GM13977 (cell line): ENCODE results near the gene ANKDD1A.

Experiments used
- DNase-seq: peaks from one replicate; pipeline ENCODE4 v3.0.0; 2012; ENCODE audit warnings: low spot score
- in situ Hi-C: fragments of 300-500 bp; cut with MboI; formaldehyde crosslinking; loops from one replicate; pipeline ENCODE4 v1.12.0; 2022; ENCODE audit warnings: low sequenced_read_pairs, low pct_unique_long_range_greater_than_20kb, mixed read lengths, inconsistent platforms; ENCODE audit not compliant: unreplicated experiment
- TF ChIP-seq, protein P1 (sequence below): IDR thresholded peaks from 2 replicates; pipeline ENCODE4 v1.5.1; 2012; ENCODE audit warnings: mild to moderate bottlenecking, control low read depth; ENCODE audit not compliant: insufficient read depth; ENCODE audit errors: extremely low read depth, missing control alignments

ANKDD1A gene

DNA sequence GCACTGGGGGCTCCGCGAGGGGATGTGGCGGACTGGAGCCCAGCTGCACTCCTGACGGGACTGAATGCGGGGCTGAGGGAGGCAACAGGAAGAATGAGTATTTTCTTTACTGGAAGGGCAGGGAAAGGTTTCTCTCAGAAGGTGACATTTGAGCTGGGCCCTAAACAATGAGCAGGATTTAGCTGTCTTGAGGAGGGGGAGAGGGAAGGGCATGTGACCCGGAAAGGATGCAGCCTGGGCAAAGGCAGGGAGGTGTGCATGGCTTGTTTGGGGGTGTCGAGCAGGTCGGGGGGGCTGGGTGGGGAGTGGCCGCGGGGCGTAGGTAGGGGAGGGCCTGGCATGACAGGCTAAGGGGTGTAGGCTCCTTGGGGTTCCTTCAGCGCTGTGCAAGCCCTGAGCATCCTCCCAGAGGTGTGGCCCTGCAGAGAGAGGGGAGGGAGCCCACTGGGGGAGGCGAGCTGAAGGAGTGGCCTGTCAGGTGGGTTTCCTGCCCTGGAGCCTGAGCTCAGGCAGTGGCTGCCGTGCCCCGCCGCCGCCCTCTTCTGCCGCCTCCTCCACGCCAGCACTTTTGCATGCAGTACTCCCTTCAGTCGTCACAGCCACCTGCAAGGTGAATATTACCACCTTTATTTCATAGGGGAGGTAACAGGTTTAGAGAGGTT, 17.2 kb upstream of the ANKDD1A start:
- TF ChIP-seq, protein P1, sequence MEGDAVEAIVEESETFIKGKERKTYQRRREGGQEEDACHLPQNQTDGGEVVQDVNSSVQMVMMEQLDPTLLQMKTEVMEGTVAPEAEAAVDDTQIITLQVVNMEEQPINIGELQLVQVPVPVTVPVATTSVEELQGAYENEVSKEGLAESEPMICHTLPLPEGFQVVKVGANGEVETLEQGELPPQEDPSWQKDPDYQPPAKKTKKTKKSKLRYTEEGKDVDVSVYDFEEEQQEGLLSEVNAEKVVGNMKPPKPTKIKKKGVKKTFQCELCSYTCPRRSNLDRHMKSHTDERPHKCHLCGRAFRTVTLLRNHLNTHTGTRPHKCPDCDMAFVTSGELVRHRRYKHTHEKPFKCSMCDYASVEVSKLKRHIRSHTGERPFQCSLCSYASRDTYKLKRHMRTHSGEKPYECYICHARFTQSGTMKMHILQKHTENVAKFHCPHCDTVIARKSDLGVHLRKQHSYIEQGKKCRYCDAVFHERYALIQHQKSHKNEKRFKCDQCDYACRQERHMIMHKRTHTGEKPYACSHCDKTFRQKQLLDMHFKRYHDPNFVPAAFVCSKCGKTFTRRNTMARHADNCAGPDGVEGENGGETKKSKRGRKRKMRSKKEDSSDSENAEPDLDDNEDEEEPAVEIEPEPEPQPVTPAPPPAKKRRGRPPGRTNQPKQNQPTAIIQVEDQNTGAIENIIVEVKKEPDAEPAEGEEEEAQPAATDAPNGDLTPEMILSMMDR: peak; percentile 18
- peak; percentile 68 for DNase-seq
- in situ Hi-C loops: loop anchor here (10.0 kb wide), 1 partner anchor 50 kb away; the partner anchor contains the start of gene PLEKHO2

DNA sequence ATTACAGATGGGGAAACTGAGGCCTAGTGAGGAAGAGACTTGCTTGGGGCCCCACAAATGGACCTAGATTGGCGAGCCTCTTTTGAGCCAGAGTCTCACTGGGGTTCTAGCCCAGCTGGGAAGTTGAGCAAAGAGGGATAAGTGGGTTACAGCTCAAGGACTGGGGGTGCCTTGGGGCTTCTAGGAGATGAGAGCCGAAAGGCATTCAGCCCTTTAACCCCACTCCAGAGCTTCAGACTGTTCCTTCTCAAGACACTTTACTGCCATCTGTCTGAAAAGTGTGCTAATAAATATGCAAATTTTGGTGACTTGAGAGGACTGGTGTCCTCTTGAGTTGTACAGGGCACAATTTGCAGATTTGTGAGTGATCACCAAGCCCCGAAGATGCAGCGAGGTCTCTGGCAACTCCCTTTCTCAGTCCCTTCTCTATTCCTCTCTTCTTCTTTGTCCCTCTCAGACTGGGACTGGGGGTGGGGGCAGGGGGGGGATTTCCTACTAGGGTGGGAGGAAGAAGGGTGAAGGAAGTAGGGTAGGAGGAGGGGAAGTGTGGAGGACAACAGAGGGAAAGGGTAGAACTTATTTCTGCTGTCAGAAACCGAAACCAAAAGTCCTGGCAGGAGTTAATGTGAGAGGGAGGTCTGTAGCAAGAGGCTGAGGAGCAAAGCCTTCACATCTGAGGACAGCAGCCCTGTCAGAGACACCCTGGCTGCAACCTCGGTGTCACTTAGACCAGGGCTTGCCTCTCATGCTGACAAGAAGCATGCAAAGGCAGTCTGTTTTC, 16.2 kb upstream of the ANKDD1A start:
- TF ChIP-seq, protein P1: peak; percentile 36
- in situ Hi-C loops: loop anchor here (10.0 kb wide), 1 partner anchor 51 kb away; the partner anchor contains the start of gene PLEKHO2
- DNase-seq: peak; percentile 59

DNA sequence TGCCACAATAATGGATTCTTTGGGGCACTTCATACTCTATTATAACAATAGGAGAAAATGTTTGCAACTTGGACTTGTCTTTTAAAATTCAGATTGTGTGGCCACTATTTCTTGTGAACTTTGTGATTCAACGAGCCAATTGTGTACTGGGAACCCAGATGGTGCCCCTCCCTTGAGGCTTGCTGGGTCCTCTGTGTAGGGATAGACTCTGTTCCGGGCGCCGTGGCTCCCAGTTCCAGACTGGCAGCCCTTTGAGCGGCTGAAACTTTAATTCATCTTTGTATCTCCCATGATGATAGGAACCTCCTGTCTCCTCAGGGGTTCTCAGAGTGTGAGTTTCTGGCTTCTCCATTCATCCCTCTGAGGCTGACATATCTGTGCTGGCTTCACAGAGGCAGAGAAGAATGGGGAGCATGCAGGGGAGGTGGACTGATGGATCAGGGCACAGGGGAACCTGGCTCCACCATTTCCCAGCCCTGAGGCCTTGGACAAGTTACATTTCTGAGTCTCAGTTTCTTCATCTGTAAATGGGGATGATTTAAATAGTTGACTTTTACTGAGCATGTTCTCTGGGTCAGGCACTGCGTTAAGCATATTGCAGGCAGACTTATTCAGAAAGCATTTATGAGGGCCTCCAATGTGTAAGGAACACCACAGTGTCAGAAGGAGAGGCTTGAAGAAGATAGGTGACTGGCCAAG, 15.2 kb upstream of the ANKDD1A start:
- in situ Hi-C loops: loop anchor here (10.0 kb wide), 1 partner anchor 52 kb away; the partner anchor contains the start of gene PLEKHO2
- TF ChIP-seq, protein P1: no peak

DNA sequence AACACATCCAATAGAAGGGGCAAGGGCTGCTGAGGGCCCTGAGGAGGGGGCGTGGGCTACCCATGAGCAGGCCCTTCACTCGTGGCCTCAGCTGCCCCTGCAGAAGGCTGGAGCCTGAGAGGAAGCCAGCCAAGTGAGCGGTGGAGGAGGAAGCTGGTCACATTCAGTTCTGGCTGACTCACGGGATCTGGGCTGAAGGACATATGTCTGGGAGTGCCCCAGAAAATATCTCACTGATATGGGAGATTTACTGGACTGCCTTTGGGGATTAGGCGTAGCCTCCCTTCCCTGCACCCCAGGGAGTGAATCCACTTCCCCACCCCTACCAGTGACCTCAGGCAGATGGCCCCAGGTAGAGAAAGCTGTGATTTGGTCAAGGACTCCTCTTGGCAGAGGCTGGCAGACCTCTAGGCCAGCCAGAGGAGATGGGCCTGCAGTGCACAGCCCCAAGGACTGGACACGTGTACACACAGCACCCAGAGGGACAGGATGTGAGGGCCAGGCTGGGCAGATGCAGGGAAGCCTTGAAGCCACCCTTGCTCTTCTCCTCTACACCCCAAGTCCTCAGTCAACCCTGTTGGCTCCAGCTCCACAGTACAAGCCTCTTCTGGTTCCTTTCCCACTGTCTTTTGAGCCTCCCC, 14.2 kb upstream of the ANKDD1A start:
- in situ Hi-C loops: loop anchor here (10.0 kb wide), 1 partner anchor 53 kb away; the partner anchor contains the start of gene PLEKHO2
- TF ChIP-seq, protein P1: no peak
- no peak for DNase-seq

More for the DNA sequence above, 15.2 kb upstream of the ANKDD1A start:
- no peak for DNase-seq

DNA sequence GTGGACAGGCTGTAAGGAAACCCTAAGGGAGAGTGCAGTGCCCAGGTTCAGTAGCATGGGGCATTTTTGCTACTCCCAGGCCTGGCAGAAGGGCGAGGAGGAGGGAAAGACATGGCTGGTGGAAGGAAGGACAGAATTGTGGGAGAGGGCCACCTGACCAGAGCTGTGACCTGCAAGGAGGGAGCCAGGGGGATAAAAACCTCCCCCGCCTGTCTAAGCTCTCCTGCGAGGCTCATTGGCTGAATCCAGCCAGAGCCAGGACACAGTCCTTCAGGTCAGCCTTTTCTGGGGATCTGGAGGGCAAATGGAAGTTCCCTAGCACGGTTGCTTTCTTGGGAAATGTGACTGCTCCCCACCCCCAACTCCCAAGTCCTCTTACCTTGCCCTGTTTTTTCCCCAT, 13.3 kb upstream of the ANKDD1A start:
- TF ChIP-seq, protein P1: no peak
- no peak for DNase-seq
- in situ Hi-C loops: loop anchor here (10.0 kb wide), 1 partner anchor 54 kb away; the partner anchor contains the start of gene PLEKHO2

DNA sequence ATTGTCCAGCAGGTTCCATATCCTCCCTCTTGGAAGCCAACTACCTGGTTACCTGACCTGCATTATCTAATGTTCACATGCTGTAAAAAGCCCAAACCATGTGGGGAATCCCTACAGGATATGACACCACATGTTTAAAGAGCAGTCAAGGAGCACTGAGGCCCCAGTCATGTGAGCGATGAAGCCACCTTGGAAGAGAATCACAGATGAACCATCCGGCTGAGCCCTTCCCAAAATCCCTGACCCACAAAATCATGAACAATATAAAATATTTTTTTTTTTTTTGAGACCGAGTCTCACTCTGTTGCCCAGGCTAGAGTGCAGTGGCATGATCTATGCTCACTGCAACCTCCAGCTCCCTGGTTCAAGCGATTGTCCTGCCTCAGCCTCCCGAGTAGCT, 10.6 kb upstream of the ANKDD1A start:
- TF ChIP-seq, protein P1: no peak
- DNase-seq: no peak
- in situ Hi-C loops: loop anchor here (10.0 kb wide), 1 partner anchor 166 kb away; no protein-coding TSS in a partner anchor
